HepG2 (cell line): ENCODE data around the gene RPL5. TPM values are rescaled to one million over a fixed set of nuclear protein-coding genes. Genes with fewer than 3 reads are reported as not detected.

Source experiments
- ARNT ChIP-seq: fragments of 450-650 bp; IDR thresholded peaks from 2 replicates; pipeline ENCODE4 v1.6.1; 2017
- BCL6 ChIP-seq: IDR thresholded peaks from 2 replicates; pipeline ENCODE4 v1.6.1; 2016; ENCODE audit warnings: missing genetic modification reagents, missing compliant biosample characterization
- CBX5 ChIP-seq: sonication (generic); formaldehyde crosslinking; IDR thresholded peaks from 2 replicates; pipeline ENCODE4 v1.4.0; 2020; ENCODE audit warnings: missing genetic modification reagents, borderline replicate concordance
- FOXP1 ChIP-seq, 2 experiments: fragments of 450-650 bp in 1 of 2; IDR thresholded peaks; 2 replicates each; pipeline ENCODE4 v1.6.1; 2017 to 2018; ENCODE audit warnings: antibody characterized with exemption in 1 of 2
- HIVEP1 ChIP-seq: sonication (generic); formaldehyde crosslinking; IDR thresholded peaks from 2 replicates; pipeline ENCODE4 v1.4.0; 2020; ENCODE audit warnings: mild to moderate bottlenecking, missing genetic modification reagents
- KLF11 ChIP-seq: IDR thresholded peaks from 2 replicates; pipeline ENCODE4 v1.6.1; 2016; ENCODE audit warnings: missing compliant biosample characterization
- KLF15 ChIP-seq: sonication (generic); formaldehyde crosslinking; IDR thresholded peaks from 2 replicates; pipeline ENCODE4 v1.8.1; 2023; ENCODE audit warnings: borderline replicate concordance, mild to moderate bottlenecking, inconsistent platforms, missing genetic modification reagents, mixed read lengths
- LCORL ChIP-seq, 2 experiments: fragments of 450-650 bp in 1 of 2; sonication (generic) in 1 of 2; formaldehyde crosslinking in 1 of 2; IDR thresholded peaks; 2 replicates each; pipeline versions ENCODE4 v1.5.0 to v1.6.1; 2017 to 2020; ENCODE audit warnings: antibody characterized with exemption in 1 of 2, missing genetic modification reagents in 1 of 2
- NCOA1 ChIP-seq: sonication (generic); formaldehyde crosslinking; IDR thresholded peaks from 2 replicates; pipeline ENCODE4 v1.9.0; 2021; ENCODE audit warnings: missing genetic modification reagents
- POGZ ChIP-seq: sonication (generic); formaldehyde crosslinking; IDR thresholded peaks from 2 replicates; pipeline ENCODE4 v1.4.0; 2020; ENCODE audit warnings: mild to moderate bottlenecking, missing genetic modification reagents
- SMC3 ChIP-seq: IDR thresholded peaks from 2 replicates; pipeline ENCODE4 v1.6.1; 2011; ENCODE audit warnings: low read length, improper control_type of control experiment
- TARDBP ChIP-seq: sonication (generic); formaldehyde crosslinking; IDR thresholded peaks from 2 replicates; pipeline ENCODE4 v1.8.0; 2022; ENCODE audit warnings: mild to moderate bottlenecking, missing genetic modification reagents
- TBX2 ChIP-seq: sonication (generic); formaldehyde crosslinking; IDR thresholded peaks from 2 replicates; pipeline ENCODE4 v1.5.0; 2020; ENCODE audit warnings: missing genetic modification reagents, mild to moderate bottlenecking, borderline replicate concordance
- TEAD3 ChIP-seq: optimal IDR thresholded peaks from 2 replicates; pipeline ENCODE3; 2016; ENCODE audit warnings: borderline replicate concordance
- ZBTB42 ChIP-seq: sonication (generic); formaldehyde crosslinking; IDR thresholded peaks from 2 replicates; pipeline ENCODE4 v1.5.0; 2020; ENCODE audit warnings: mild to moderate bottlenecking, missing genetic modification reagents
- ZBTB7B ChIP-seq: sonication (generic); formaldehyde crosslinking; IDR thresholded peaks from 2 replicates; pipeline ENCODE4 v1.4.0; 2020; ENCODE audit warnings: missing genetic modification reagents
- ZFP41 ChIP-seq: sonication (generic); formaldehyde crosslinking; IDR thresholded peaks from 2 replicates; pipeline ENCODE4 v1.4.0; 2020; ENCODE audit warnings: mild to moderate bottlenecking, missing genetic modification reagents, borderline replicate concordance
- ZNF256 ChIP-seq: sonication (generic); formaldehyde crosslinking; conservative IDR thresholded peaks from 2 replicates; pipeline ENCODE4 v1.4.0; 2020; ENCODE audit warnings: missing genetic modification reagents
- ZNF446 ChIP-seq: sonication (generic); formaldehyde crosslinking; IDR thresholded peaks from 2 replicates; pipeline ENCODE4 v1.5.0; 2020; ENCODE audit warnings: mild to moderate bottlenecking, missing genetic modification reagents
- ZNF567 ChIP-seq: sonication (generic); formaldehyde crosslinking; IDR thresholded peaks from 2 replicates; pipeline ENCODE4 v1.8.1; 2023; ENCODE audit warnings: mild to moderate bottlenecking, missing genetic modification reagents, borderline replicate concordance
- ZNF788 ChIP-seq: sonication (generic); formaldehyde crosslinking; IDR thresholded peaks from 2 replicates; pipeline ENCODE4 v1.5.0; 2020; ENCODE audit warnings: mild to moderate bottlenecking, missing genetic modification reagents, borderline replicate concordance
- ZNF878 ChIP-seq: sonication (generic); formaldehyde crosslinking; IDR thresholded peaks from 2 replicates; pipeline ENCODE4 v1.8.1; 2023; ENCODE audit warnings: mild to moderate bottlenecking, missing genetic modification reagents, moderate library complexity
- ZSCAN20 ChIP-seq: sonication (generic); formaldehyde crosslinking; IDR thresholded peaks from 2 replicates; pipeline ENCODE4 v1.4.0; 2020; ENCODE audit warnings: missing genetic modification reagents, mild to moderate bottlenecking, borderline replicate concordance
- ZSCAN31 ChIP-seq: sonication (generic); formaldehyde crosslinking; IDR thresholded peaks from 2 replicates; pipeline ENCODE4 v1.5.0; 2020; ENCODE audit warnings: low read depth, mild to moderate bottlenecking, missing genetic modification reagents
- polyA plus RNA-seq, 8 experiments: library from polyadenylated mRNA; depleted of rRNA in 3 of 8; stranded (reverse) in 7 of 8; unstranded in 1 of 8; fragments of >200 nt; fragmentation: Illumina TruSeq in 4 of 8; extraction: Trizol in 4 of 8; gene quantifications; 2 replicates each; pipeline versions ENCODE4 v1.2.1 to v1.2.3, GENCODE V29; 2011 to 2016; ENCODE audit warnings: low read depth in 4 of 8, missing spikeins in 1 of 8, mixed read lengths in 1 of 8; ENCODE audit not compliant: insufficient read depth in 1 of 8
- total RNA-seq, 5 experiments: library from RNA; depleted of rRNA; stranded (reverse); fragments of >200 nt; fragmentation: Illumina TruSeq; extraction: Trizol; gene quantifications; 2 replicates each; pipeline ENCODE4 v1.2.3, GENCODE V29; 2016; ENCODE audit warnings: low read depth in 1 of 5
- TF ChIP-seq, protein P1 (sequence below): IDR thresholded peaks from 2 replicates; pipeline ENCODE4 v1.6.1; 2016; ENCODE audit warnings: low read depth, borderline replicate concordance
- TF ChIP-seq, protein P2 (sequence below): sonication (generic); formaldehyde crosslinking; conservative IDR thresholded peaks from 2 replicates; pipeline ENCODE4 v1.8.0; 2022; ENCODE audit warnings: mild to moderate bottlenecking, moderate library complexity, missing genetic modification reagents
- TF ChIP-seq, protein P3 (sequence below): sonication (generic); formaldehyde crosslinking; IDR thresholded peaks from 2 replicates; pipeline ENCODE4 v1.4.0; 2020; ENCODE audit warnings: missing genetic modification reagents, borderline replicate concordance

RPL5 gene
- total and polyA plus RNA-seq, 2 of the 13 experiments (the other 11 are each of a cell fraction or from before 2014, with no cell fraction given): 2,304 to 2,520 TPM

DNA sequence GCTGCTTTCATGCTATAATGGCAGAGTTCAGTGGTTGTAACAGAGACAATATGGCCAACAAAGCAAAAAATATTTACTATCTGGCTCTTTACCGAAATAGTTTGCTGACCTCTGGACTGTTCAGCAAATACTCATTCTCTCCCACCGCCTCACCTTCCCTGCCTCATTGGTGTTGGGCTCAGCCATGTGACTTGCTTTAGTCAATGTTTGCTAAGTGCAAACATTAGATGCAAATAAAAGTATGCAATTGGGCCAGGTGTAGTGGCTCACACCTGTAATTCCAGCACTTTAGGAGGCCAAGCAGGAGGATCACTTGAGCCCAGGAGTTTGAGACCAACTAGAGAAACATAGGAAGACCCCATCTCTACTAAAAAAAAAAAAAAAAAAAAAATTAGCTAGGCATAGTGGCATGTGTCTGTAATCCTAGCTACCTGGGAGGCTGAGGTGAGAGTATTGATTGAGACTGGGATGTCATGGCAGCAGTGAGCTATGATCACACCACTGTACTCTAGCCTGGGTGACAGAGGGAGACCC lies 55.1 kb downstream of the RPL5 start (continued):
- TF ChIP-seq ZNF788 (CRISPR knock-in tag): no peak; the same call in 1 of the 2 replicates
- TF ChIP-seq BCL6 (CRISPR knock-in tag): peak; percentile 49
- no peak for TF ChIP-seq ZNF256
- no peak for TF ChIP-seq NCOA1 (CRISPR knock-in tag)
- no peak for TF ChIP-seq ZNF567 (CRISPR knock-in tag)
- TF ChIP-seq LCORL (IDR thresholded peaks at IDR 0.05): peak; percentile 72; the same call in 1 of the 2 replicates
- TF ChIP-seq LCORL (CRISPR knock-in tag; IDR thresholded peaks at IDR 0.05): peak; percentile 85; the same call in 1 of the 2 replicates
- peak; percentile 89 for TF ChIP-seq TEAD3 (CRISPR knock-in tag)
- no peak for TF ChIP-seq ZSCAN31 (CRISPR knock-in tag)
- no peak for TF ChIP-seq SMC3
- peak; percentile 79 for TF ChIP-seq ZBTB7B (CRISPR knock-in tag)
- TF ChIP-seq ZBTB42 (CRISPR knock-in tag): no peak
- TF ChIP-seq ZSCAN20 (CRISPR knock-in tag): no peak
- TF ChIP-seq, protein P1, sequence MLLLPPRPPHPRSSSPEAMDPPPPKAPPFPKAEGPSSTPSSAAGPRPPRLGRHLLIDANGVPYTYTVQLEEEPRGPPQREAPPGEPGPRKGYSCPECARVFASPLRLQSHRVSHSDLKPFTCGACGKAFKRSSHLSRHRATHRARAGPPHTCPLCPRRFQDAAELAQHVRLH (CRISPR knock-in tag): no peak
- no peak for TF ChIP-seq ARNT
- TF ChIP-seq CBX5: no peak
- no peak for TF ChIP-seq HIVEP1 (CRISPR knock-in tag)
- TF ChIP-seq, protein P2, sequence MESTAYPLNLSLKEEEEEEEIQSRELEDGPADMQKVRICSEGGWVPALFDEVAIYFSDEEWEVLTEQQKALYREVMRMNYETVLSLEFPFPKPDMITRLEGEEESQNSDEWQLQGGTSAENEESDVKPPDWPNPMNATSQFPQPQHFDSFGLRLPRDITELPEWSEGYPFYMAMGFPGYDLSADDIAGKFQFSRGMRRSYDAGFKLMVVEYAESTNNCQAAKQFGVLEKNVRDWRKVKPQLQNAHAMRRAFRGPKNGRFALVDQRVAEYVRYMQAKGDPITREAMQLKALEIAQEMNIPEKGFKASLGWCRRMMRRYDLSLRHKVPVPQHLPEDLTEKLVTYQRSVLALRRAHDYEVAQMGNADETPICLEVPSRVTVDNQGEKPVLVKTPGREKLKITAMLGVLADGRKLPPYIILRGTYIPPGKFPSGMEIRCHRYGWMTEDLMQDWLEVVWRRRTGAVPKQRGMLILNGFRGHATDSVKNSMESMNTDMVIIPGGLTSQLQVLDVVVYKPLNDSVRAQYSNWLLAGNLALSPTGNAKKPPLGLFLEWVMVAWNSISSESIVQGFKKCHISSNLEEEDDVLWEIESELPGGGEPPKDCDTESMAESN: no peak
- TF ChIP-seq TBX2: peak; percentile 96
- TF ChIP-seq, protein P3, sequence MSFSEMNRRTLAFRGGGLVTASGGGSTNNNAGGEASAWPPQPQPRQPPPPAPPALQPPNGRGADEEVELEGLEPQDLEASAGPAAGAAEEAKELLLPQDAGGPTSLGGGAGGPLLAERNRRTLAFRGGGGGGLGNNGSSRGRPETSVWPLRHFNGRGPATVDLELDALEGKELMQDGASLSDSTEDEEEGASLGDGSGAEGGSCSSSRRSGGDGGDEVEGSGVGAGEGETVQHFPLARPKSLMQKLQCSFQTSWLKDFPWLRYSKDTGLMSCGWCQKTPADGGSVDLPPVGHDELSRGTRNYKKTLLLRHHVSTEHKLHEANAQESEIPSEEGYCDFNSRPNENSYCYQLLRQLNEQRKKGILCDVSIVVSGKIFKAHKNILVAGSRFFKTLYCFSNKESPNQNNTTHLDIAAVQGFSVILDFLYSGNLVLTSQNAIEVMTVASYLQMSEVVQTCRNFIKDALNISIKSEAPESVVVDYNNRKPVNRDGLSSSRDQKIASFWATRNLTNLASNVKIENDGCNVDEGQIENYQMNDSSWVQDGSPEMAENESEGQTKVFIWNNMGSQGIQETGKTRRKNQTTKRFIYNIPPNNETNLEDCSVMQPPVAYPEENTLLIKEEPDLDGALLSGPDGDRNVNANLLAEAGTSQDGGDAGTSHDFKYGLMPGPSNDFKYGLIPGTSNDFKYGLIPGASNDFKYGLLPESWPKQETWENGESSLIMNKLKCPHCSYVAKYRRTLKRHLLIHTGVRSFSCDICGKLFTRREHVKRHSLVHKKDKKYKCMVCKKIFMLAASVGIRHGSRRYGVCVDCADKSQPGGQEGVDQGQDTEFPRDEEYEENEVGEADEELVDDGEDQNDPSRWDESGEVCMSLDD: no peak
- 0 out of 2 replicates have a peak, but pooled peaks have one; percentile 58 for TF ChIP-seq ZNF878 (CRISPR knock-in tag)
- peak; percentile 14; the same call in 1 of the 2 replicates for TF ChIP-seq TARDBP (CRISPR knock-in tag)
- no peak for TF ChIP-seq FOXP1 (IDR thresholded peaks at IDR 0.05)
- TF ChIP-seq FOXP1 (CRISPR knock-in tag; IDR thresholded peaks at IDR 0.05): peak; percentile 70
- TF ChIP-seq ZNF446 (CRISPR knock-in tag): no peak
- peak; percentile 86 for TF ChIP-seq POGZ (CRISPR knock-in tag)
- TF ChIP-seq KLF15 (CRISPR knock-in tag): no peak
- no peak for TF ChIP-seq KLF11 (CRISPR knock-in tag)
- no peak for TF ChIP-seq ZFP41 (CRISPR knock-in tag)
